CD4-positive, alpha-beta memory T cell (primary cell): ENCODE results near the gene DISP3. TPM values are rescaled to one million over a fixed set of nuclear protein-coding genes. Genes with fewer than 3 reads are reported as not detected.
"Not testable (repeated sequence)": the region's sequence is repeated elsewhere in the genome, so short reads cannot be mapped to it uniquely, and the experiment has no call there.

Source experiments
- CTCF ChIA-PET: fragments of 350-600 bp; sonication (Branson Sonifier 250); formaldehyde crosslinking; loops from one replicate; lab custom pipeline; 2021; ENCODE audit warnings: inconsistent platforms; ENCODE audit not compliant: partially characterized antibody; lab: Charles Lee
- POLR2A ChIA-PET: fragments of 350-600 bp; sonication (Branson Sonifier 250); formaldehyde crosslinking; loops from one replicate; lab custom pipeline; 2021; ENCODE audit not compliant: partially characterized antibody; lab: Charles Lee
- DNase-seq, 5 donors: peaks; one replicate each; pipeline versions ENCODE4 v3.0.0 to v3.0.0-alpha.2; 2020 to 2022; ENCODE audit warnings: mixed read lengths in 1 of 5
- H3K27ac ChIP-seq: one replicate; pipeline ENCODE4 v1.7.0; 2013; ENCODE audit warnings: low read depth, low read length
- H3K27me3 ChIP-seq: 2 replicates; pipeline ENCODE4 v1.7.0; 2013; ENCODE audit warnings: mild to moderate bottlenecking, low read length, moderate library complexity; ENCODE audit not compliant: insufficient read depth
- H3K36me3 ChIP-seq: 2 replicates; pipeline ENCODE4 v1.7.0; 2013; ENCODE audit warnings: mild to moderate bottlenecking, low read length, moderate library complexity; ENCODE audit not compliant: insufficient read depth
- H3K4me1 ChIP-seq: 2 replicates; pipeline ENCODE4 v1.7.0; 2013; ENCODE audit warnings: mild to moderate bottlenecking, low read length, moderate library complexity; ENCODE audit not compliant: insufficient read depth
- H3K4me3 ChIP-seq, 2 donors: one replicate each; pipeline ENCODE4 v1.7.0; 2013; ENCODE audit warnings: low read length in 2 of 2, mild to moderate bottlenecking in 1 of 2
- H3K9me3 ChIP-seq, 2 donors: one replicate each; pipeline ENCODE4 v1.7.0; 2013; ENCODE audit warnings: low read length in 2 of 2, control low read depth in 1 of 2; ENCODE audit not compliant: control insufficient read depth in 1 of 2
- H3K27ac Mint-ChIP-seq, 7 donors: one replicate each; pipeline ENCODE4 v1.8.0; 2020 to 2021; ENCODE audit warnings: mixed read lengths in 7 of 7, mild to moderate bottlenecking in 6 of 7, inconsistent platforms in 3 of 7, moderate library complexity in 3 of 7
- H3K27me3 Mint-ChIP-seq, 2 donors: one replicate each; pipeline ENCODE4 v1.8.0; 2020 to 2021; ENCODE audit warnings: mixed read lengths in 2 of 2
- H3K36me3 Mint-ChIP-seq, 2 donors: one replicate each; pipeline ENCODE4 v1.8.0; 2020 to 2021; ENCODE audit warnings: mixed read lengths in 2 of 2, inconsistent platforms in 1 of 2, mild to moderate bottlenecking in 1 of 2
- H3K4me1 Mint-ChIP-seq, 4 donors: one replicate each; pipeline ENCODE4 v1.8.0; 2020 to 2021; ENCODE audit warnings: mixed read lengths in 4 of 4, mild to moderate bottlenecking in 1 of 4
- H3K4me3 Mint-ChIP-seq, 8 donors: one replicate each; pipeline ENCODE4 v1.8.0; 2020 to 2021; ENCODE audit warnings: mixed read lengths in 8 of 8, mild to moderate bottlenecking in 7 of 8, moderate library complexity in 6 of 8, inconsistent platforms in 3 of 8
- H3K9me3 Mint-ChIP-seq, 8 donors: one replicate each; pipeline ENCODE4 v1.8.0; 2020 to 2021; ENCODE audit warnings: mixed read lengths in 8 of 8, mild to moderate bottlenecking in 5 of 8, inconsistent platforms in 3 of 8, moderate library complexity in 1 of 8
- intact Hi-C: fragments of 100-400 bp; cut with micrococcal nuclease; formaldehyde crosslinking; loops from one replicate; pipeline ENCODE4 v1.15.1; 2023
- polyA plus RNA-seq, 2 donors: library from polyadenylated mRNA; unstranded; fragments of 300-500 nt; fragmentation: Illumina TruSeq; gene quantifications; one replicate each; pipeline ENCODE4 v1.2.3, GENCODE V29; 2021
- total RNA-seq, 2 experiments: library from RNA; stranded (reverse); gene quantifications; one replicate each; pipeline ENCODE4 v1.2.3, GENCODE V29; 2021

Gene DISP3
- total and polyA plus RNA-seq, 4 experiments from 2014 or later, result 0.11 to 0.61 (median 0.42) TPM; not detected in 1

- Mint-ChIP-seq H3K36me3 (no peaks in the 10 kb centered on the region), H3K27ac (no peak overlapping the region), H3K27me3 (peaks cover 17 to 18% of the 10 kb centered on the region in 2 donors), H3K4me3 (no peak overlapping the region), H3K4me1 (no peaks in the 10 kb centered on the region), H3K9me3 (no peaks in the 10 kb centered on the region)
- Histone ChIP-seq H3K27me3 (no peaks in the 10 kb centered on the region), H3K4me1 (no peaks in the 10 kb centered on the region), H3K9me3 (no peaks in the 10 kb centered on the region), H3K36me3 (no peaks in the 10 kb centered on the region), H3K27ac (no peak overlapping the region), H3K4me3 (no peak overlapping the region)
- CTCF ChIA-PET, result no interaction called here
- intact Hi-C loops, result no loop called here
- no peak for DNase-seq
- POLR2A ChIA-PET, result no interaction called here
These were observed 99.0 kb downstream of the DISP3 start for GRCh38 chr1:11578004-11578403.

GRCh38 chr1:11579506-11579905 lies 100.6 kb downstream of the DISP3 start:
- H3K27me3 ChIP-seq, result no peaks in the 10 kb centered on the region
- ChIA-PET POLR2A (no interaction called here), CTCF (no interaction called here)
- Mint-ChIP-seq H3K36me3 (no peaks in the 10 kb centered on the region), H3K4me3 (no peak overlapping the region), H3K27ac (no peak overlapping the region), H3K27me3 (peaks cover 17 to 21% of the 10 kb centered on the region in 2 donors), H3K9me3 (peaks cover 0 to 2% (median 0%) of the 10 kb centered on the region in 8 donors), H3K4me1 (no peaks in the 10 kb centered on the region)
- no peak overlapping the region for H3K4me3 ChIP-seq
- H3K27ac ChIP-seq, result no peak overlapping the region
- no peak for DNase-seq
- H3K4me1 ChIP-seq, result no peaks in the 10 kb centered on the region
- no peaks in the 10 kb centered on the region for H3K36me3 ChIP-seq
- H3K9me3 ChIP-seq, result no peaks in the 10 kb centered on the region
- intact Hi-C loops, result no loop called here

- H3K27me3 Mint-ChIP-seq, result peaks cover 17 to 22% of the 10 kb centered on the region in 2 donors
- intact Hi-C loops, H3K9me3 ChIP-seq, H3K27ac ChIP-seq, DNase-seq, POLR2A ChIA-PET, H3K9me3 Mint-ChIP-seq, H3K4me1 ChIP-seq, CTCF ChIA-PET, H3K4me1 Mint-ChIP-seq, H3K4me3 ChIP-seq, H3K27ac Mint-ChIP-seq, H3K36me3 ChIP-seq, H3K36me3 Mint-ChIP-seq, H3K27me3 ChIP-seq: not testable (repeated sequence)
- peak overlapping the region in 1 of 8 donors; percentile 41 for H3K4me3 Mint-ChIP-seq
These were observed 101.1 kb downstream of the DISP3 start for GRCh38 chr1:11580049-11580448.

GRCh38 chr1:11581445-11581991 lies 102.6 kb downstream of the DISP3 start:
- Histone ChIP-seq H3K36me3 (no peaks in the 10 kb centered on the region), H3K4me1 (no peaks in the 10 kb centered on the region), H3K27me3 (no peaks in the 10 kb centered on the region), H3K9me3 (no peaks in the 10 kb centered on the region), H3K27ac (no peak overlapping the region), H3K4me3 (no peak overlapping the region)
- ChIA-PET POLR2A (no interaction called here), CTCF (no interaction called here)
- H3K36me3 Mint-ChIP-seq, result no peaks in the 10 kb centered on the region
- H3K27ac Mint-ChIP-seq, result no peak overlapping the region
- DNase-seq, result no peak
- no peaks in the 10 kb centered on the region for H3K4me1 Mint-ChIP-seq
- H3K9me3 Mint-ChIP-seq, result peaks cover 0 to 2% (median 0%) of the 10 kb centered on the region in 8 donors
- H3K4me3 Mint-ChIP-seq, result no peak overlapping the region
- intact Hi-C loops, result no loop called here
- peaks cover 17% of the 10 kb centered on the region in 2 donors for H3K27me3 Mint-ChIP-seq

GRCh38 chr1:11585389-11585788 lies 106.4 kb downstream of the DISP3 start:
- H3K36me3 Mint-ChIP-seq, result no peaks in the 10 kb centered on the region
- Histone ChIP-seq H3K36me3 (no peaks in the 10 kb centered on the region), H3K4me3 (no peak overlapping the region), H3K27me3 (no peaks in the 10 kb centered on the region), H3K9me3 (no peaks in the 10 kb centered on the region), H3K27ac (no peak overlapping the region), H3K4me1 (no peaks in the 10 kb centered on the region)
- H3K27ac Mint-ChIP-seq, result peak overlapping the region in 1 of 7 donors; percentile 0
- no peak for DNase-seq
- peaks cover 0 to 2% (median 0%) of the 10 kb centered on the region in 8 donors for H3K9me3 Mint-ChIP-seq
- H3K4me3 Mint-ChIP-seq, result no peak overlapping the region
- intact Hi-C loops, result no loop called here
- H3K4me1 Mint-ChIP-seq, result no peaks in the 10 kb centered on the region
- H3K27me3 Mint-ChIP-seq, result peaks cover 7 to 17% of the 10 kb centered on the region in 2 donors
- ChIA-PET CTCF (no interaction called here), POLR2A (no interaction called here)

Other genes starting within 250 kb of the DISP3 start
- gene MTOR, start 216.6 kb upstream of the DISP3 start, total RNA-seq, result 10 to 100 TPM; 41.4 to 46.8 TPM
- gene MTOR, start 216.6 kb upstream of the DISP3 start, polyA plus RNA-seq, result 1 to 10 TPM; 3.4 to 9.0 TPM
- gene UBIAD1, start 206.0 kb upstream of the DISP3 start, total RNA-seq, result 10 to 100 TPM; 30.3 to 33.0 TPM
- 10 to 100 TPM; 42.3 to 51.9 TPM for gene UBIAD1, start 206.0 kb upstream of the DISP3 start, polyA plus RNA-seq
- gene FBXO2, start 175.3 kb downstream of the DISP3 start, total RNA-seq, result 1 to 10 TPM; 4.4 to 5.1 TPM
- 1 to 10 TPM; 4.1 to 7.5 TPM for gene FBXO2, start 175.3 kb downstream of the DISP3 start, polyA plus RNA-seq
- 10 to 100 TPM; 56.7 to 56.9 TPM for gene FBXO44, start 175.7 kb downstream of the DISP3 start, total RNA-seq
- 10 to 100 TPM in 1 of 2 donors, 1 to 10 TPM in 1; 10.0 to 11.0 TPM for gene FBXO44, start 175.7 kb downstream of the DISP3 start, polyA plus RNA-seq
- gene FBXO6, start 185.0 kb downstream of the DISP3 start, total RNA-seq, result 1 to 10 TPM; 3.2 to 4.3 TPM
- 10 to 100 TPM in 1 of 2 donors, 1 to 10 TPM in 1; 9.0 to 12.1 TPM for gene FBXO6, start 185.0 kb downstream of the DISP3 start, polyA plus RNA-seq
- gene MAD2L2, start 202.0 kb downstream of the DISP3 start, total RNA-seq, result 10 to 100 TPM; 20.7 to 22.7 TPM
- gene MAD2L2, start 202.0 kb downstream of the DISP3 start, polyA plus RNA-seq, result 10 to 100 TPM; 51.5 to 55.1 TPM
- under 1 TPM; 0.17 to 0.23 TPM for gene DRAXIN, start 212.6 kb downstream of the DISP3 start, total RNA-seq
- under 1 TPM in 1 of 2 donors, not detected in 1; 0.07 TPM for gene DRAXIN, start 212.6 kb downstream of the DISP3 start, polyA plus RNA-seq